Activated naive CD4-positive, alpha-beta T cell treated with anti-CD3 and anti-CD28 coated beads, Interleukin-2, amount 50 U/mL, for 72 hours (primary cell): ENCODE data around the gene VKORC1L1. TPM values are rescaled to one million over a fixed set of nuclear protein-coding genes. Genes with fewer than 3 reads are reported as not detected.
A peak's percentile ranks its signal among the peaks of the same experiment; 100 is the strongest.
"Not testable (repeated sequence)": the region's sequence is repeated elsewhere in the genome, so short reads cannot be mapped to it uniquely, and the experiment has no call there.

Experiments used
- ATAC-seq, 2 donors: fragments of 150-1000 bp; cut with Tn5 transposase; 2 replicates each; pipeline ENCODE4 v1.10.0; 2021; ENCODE audit warnings: mild to moderate bottlenecking in 2 of 2, moderate library complexity in 2 of 2
- DNase-seq, 2 donors: peaks; one replicate each; pipeline ENCODE4 v3.0.0; 2021 to 2022; ENCODE audit warnings: low spot score in 2 of 2
- H3K27ac Mint-ChIP-seq, 2 donors: one replicate each; pipeline ENCODE4 v1.8.0; 2022; ENCODE audit warnings: mild to moderate bottlenecking in 2 of 2, mixed read lengths in 2 of 2
- H3K36me3 Mint-ChIP-seq, 2 donors: one replicate each; pipeline ENCODE4 v1.8.0; 2022; ENCODE audit warnings: mixed read lengths in 2 of 2
- H3K9me3 Mint-ChIP-seq, 2 donors: one replicate each; pipeline ENCODE4 v1.8.0; 2022; ENCODE audit warnings: mixed read lengths in 2 of 2
- total RNA-seq, 2 donors: library from RNA; stranded (reverse); gene quantifications; one replicate each; pipeline ENCODE4 v1.2.3, GENCODE V29; 2022

VKORC1L1 gene
- total RNA-seq, 2 donors from 2014 or later = 12.0 to 13.6 TPM

GRCh38 chr7:65910237-65910636, 37.4 kb downstream of the VKORC1L1 start:
- no peak for DNase-seq
- no peaks in the 10 kb centered on the region for H3K9me3 Mint-ChIP-seq
- no peaks in the 10 kb centered on the region for H3K36me3 Mint-ChIP-seq
- no peak overlapping the region for H3K27ac Mint-ChIP-seq
- ATAC-seq = no peak

GRCh38 chr7:65912237-65912636, 39.4 kb downstream of the VKORC1L1 start:
- DNase-seq = no peak
- Mint-ChIP-seq H3K36me3 (no peaks in the 10 kb centered on the region), H3K9me3 (no peaks in the 10 kb centered on the region), H3K27ac (no peak overlapping the region)
- no peak for ATAC-seq

GRCh38 chr7:65915921-65916657, 43.2 kb downstream of the VKORC1L1 start:
- H3K36me3 Mint-ChIP-seq = peaks cover 0 to 9% of the 10 kb centered on the region in 2 donors
- DNase-seq (no peak), ATAC-seq (no peak)
- H3K27ac Mint-ChIP-seq = no peak overlapping the region
- no peaks in the 10 kb centered on the region for H3K9me3 Mint-ChIP-seq

GRCh38 chr7:65923316-65923715, 50.4 kb downstream of the VKORC1L1 start:
- Mint-ChIP-seq H3K9me3 (no peaks in the 10 kb centered on the region), H3K36me3 (peaks cover 0 to 7% of the 10 kb centered on the region in 2 donors), H3K27ac (peak overlapping the region in 1 of 2 donors; percentile 56)
- DNase-seq (no peak), ATAC-seq (no peak)

- Mint-ChIP-seq H3K9me3 (no peaks in the 10 kb centered on the region), H3K27ac (no peak overlapping the region), H3K36me3 (peaks cover 0 to 4% of the 10 kb centered on the region in 2 donors)
- DNase-seq (no peak), ATAC-seq (no peak)
Observed at GRCh38 chr7:65924193-65924592, 51.3 kb downstream of the VKORC1L1 start.

- Mint-ChIP-seq H3K27ac (no peak overlapping the region), H3K9me3 (no peaks in the 10 kb centered on the region), H3K36me3 (peaks cover 0 to 2% of the 10 kb centered on the region in 2 donors)
- ATAC-seq (no peak), DNase-seq (no peak)
Observed at GRCh38 chr7:65925040-65925439, 52.2 kb downstream of the VKORC1L1 start.

- DNase-seq = no peak
- Mint-ChIP-seq H3K9me3 (no peaks in the 10 kb centered on the region), H3K36me3 (no peaks in the 10 kb centered on the region), H3K27ac (peak overlapping the region in 1 of 2 donors; percentile 1)
- ATAC-seq = no peak
Observed at GRCh38 chr7:65926588-65926987, 53.7 kb downstream of the VKORC1L1 start.

GRCh38 chr7:65927489-65928448, 54.9 kb downstream of the VKORC1L1 start:
- ATAC-seq (no peak), DNase-seq (no peak)
- H3K27ac Mint-ChIP-seq = no peak overlapping the region
- H3K36me3 Mint-ChIP-seq = no peaks in the 10 kb centered on the region
- H3K9me3 Mint-ChIP-seq = no peaks in the 10 kb centered on the region

GRCh38 chr7:65931685-65932084, 58.8 kb downstream of the VKORC1L1 start:
- no peak for DNase-seq
- peaks cover 5 to 6% of the 10 kb centered on the region in 2 donors for H3K36me3 Mint-ChIP-seq
- H3K27ac Mint-ChIP-seq = no peak overlapping the region
- peaks cover 0 to 8% of the 10 kb centered on the region in 2 donors for H3K9me3 Mint-ChIP-seq
- no peak for ATAC-seq

GRCh38 chr7:65937296-65937695, 64.4 kb downstream of the VKORC1L1 start:
- peaks cover 0 to 8% of the 10 kb centered on the region in 2 donors for H3K9me3 Mint-ChIP-seq
- DNase-seq = no peak
- H3K27ac Mint-ChIP-seq = peak overlapping the region in 1 of 2 donors; percentile 73
- peaks cover 13 to 29% of the 10 kb centered on the region in 2 donors for H3K36me3 Mint-ChIP-seq
- ATAC-seq = no peak

GRCh38 chr7:65938336-65938895, 65.5 kb downstream of the VKORC1L1 start:
- Mint-ChIP-seq H3K27ac (no peak overlapping the region), H3K36me3 (peaks cover 13 to 29% of the 10 kb centered on the region in 2 donors), H3K9me3 (peaks cover 0 to 8% of the 10 kb centered on the region in 2 donors)
- no peak for ATAC-seq
- DNase-seq = no peak

GRCh38 chr7:65945787-65946186, 72.9 kb downstream of the VKORC1L1 start:
- H3K27ac Mint-ChIP-seq, DNase-seq, H3K36me3 Mint-ChIP-seq, H3K9me3 Mint-ChIP-seq, ATAC-seq: not testable (repeated sequence)

GRCh38 chr7:65946904-65947303, 74.0 kb downstream of the VKORC1L1 start:
- ATAC-seq = no peak
- H3K9me3 Mint-ChIP-seq = no peaks in the 10 kb centered on the region

GRCh38 chr7:65951837-65952578, 79.1 kb downstream of the VKORC1L1 start:
- DNase-seq (no peak), ATAC-seq (no peak)
- no peaks in the 10 kb centered on the region for H3K9me3 Mint-ChIP-seq
- H3K36me3 Mint-ChIP-seq = no peaks in the 10 kb centered on the region
- H3K27ac Mint-ChIP-seq = no peak overlapping the region

More at GRCh38 chr7:65946904-65947303, 74.0 kb downstream of the VKORC1L1 start:
- no peaks in the 10 kb centered on the region for H3K36me3 Mint-ChIP-seq
- no peak for DNase-seq
- no peak overlapping the region for H3K27ac Mint-ChIP-seq

GRCh38 chr7:65953001-65953720, 80.3 kb downstream of the VKORC1L1 start:
- no peak for DNase-seq
- ATAC-seq = no peak
- H3K27ac Mint-ChIP-seq = no peak overlapping the region
- H3K9me3 Mint-ChIP-seq = no peaks in the 10 kb centered on the region
- no peaks in the 10 kb centered on the region for H3K36me3 Mint-ChIP-seq
